GM12878 (cell line): Measurements from ENCODE around the gene CDC14B. TPM values are rescaled to one million over a fixed set of nuclear protein-coding genes. Genes with fewer than 3 reads are reported as not detected.

Experiments
- ATAC-seq: fragments of 200-7000 bp; cut with Tn5 transposase; 3 replicates; pipeline ENCODE4 v1.9.1; 2020; ENCODE audit warnings: mild to moderate bottlenecking, moderate library complexity
- BruUV-seq: library from RNA; stranded (reverse); fragments of 400-500 nt; replicated peaks from 2 replicates; lab custom pipeline; 2021; lab: Mats Ljungman, UMichigan
- CTCF ChIA-PET: fragments of 300-600 bp; sonication (Branson Sonifier 250); formaldehyde crosslinking; extraction: SDS; loops from one replicate; lab custom pipeline; 2021; ENCODE audit warnings: inconsistent platforms; lab: Yijun Ruan, JAX
- POLR2A ChIA-PET: fragments of 350-600 bp; formaldehyde crosslinking; extraction: SDS; loops from one replicate; lab custom pipeline; 2021; ENCODE audit warnings: inconsistent platforms; lab: Charles Lee
- RAD21 ChIA-PET: fragments of 300-600 bp; sonication (Branson Sonifier 250); formaldehyde crosslinking; loops from one replicate; lab custom pipeline; 2023; ENCODE audit warnings: antibody characterized with exemption; ENCODE audit not compliant: unreplicated experiment; lab: Charles Lee
- SMC1A ChIA-PET: fragments of 300-600 bp; sonication (Branson Sonifier 250); formaldehyde crosslinking; loops from one replicate; lab custom pipeline; 2023; ENCODE audit not compliant: unreplicated experiment, uncharacterized antibody; lab: Charles Lee
- DNase-seq: peaks from one replicate; pipeline ENCODE4 v3.0.0-alpha.2; 2011; ENCODE audit warnings: low read depth, low spot score
- FAIRE-seq: peaks from 3 replicates; lab custom pipeline; 2011; peaks lifted over from hg19 to GRCh38; lab: Jason Lieb, UNC
- H2AFZ ChIP-seq: 2 replicates; pipeline ENCODE4 v1.6.0; 2011; ENCODE audit warnings: low read depth, low read length, control low read depth; ENCODE audit not compliant: control insufficient read depth
- H3K27ac ChIP-seq: 2 replicates; pipeline ENCODE4 v1.5.1; 2011; ENCODE audit warnings: control low read depth; ENCODE audit not compliant: control insufficient read depth, insufficient read depth
- H3K27me3 ChIP-seq, 2 experiments: replicated peaks in 1 of 2; 2 replicates each; pipeline versions ENCODE4 v1.6.0 to v1.6.1; 2011; ENCODE audit warnings: low read length in 1 of 2; ENCODE audit not compliant: control insufficient read depth in 2 of 2, insufficient read depth in 2 of 2
- H3K36me3 ChIP-seq, 2 experiments: 2 replicates each; pipeline ENCODE4 v1.5.1; 2011; ENCODE audit warnings: low read length in 1 of 2; ENCODE audit not compliant: control insufficient read depth in 2 of 2, insufficient read depth in 2 of 2
- H3K4me1 ChIP-seq: 2 replicates; pipeline ENCODE4 v1.6.1; 2011; ENCODE audit warnings: mild to moderate bottlenecking, low read length, moderate library complexity, mixed read lengths; ENCODE audit not compliant: control insufficient read depth, insufficient read depth
- H3K4me2 ChIP-seq: 2 replicates; pipeline ENCODE4 v1.6.0; 2011; ENCODE audit warnings: control low read depth; ENCODE audit not compliant: control insufficient read depth, insufficient read depth
- H3K4me3 ChIP-seq: fragments of 200-600 bp; sonication (generic); 2 replicates; pipeline ENCODE4 v1.5.1; 2016
- H3K79me2 ChIP-seq: 2 replicates; pipeline ENCODE4 v1.6.0; 2011; ENCODE audit warnings: low read length; ENCODE audit not compliant: control insufficient read depth, insufficient read depth
- H3K9ac ChIP-seq: 2 replicates; pipeline ENCODE4 v1.8.0; 2011; ENCODE audit warnings: low read length, control low read depth, mixed read lengths; ENCODE audit not compliant: control insufficient read depth, insufficient read depth
- H3K9me3 ChIP-seq: replicated peaks from 3 replicates; pipeline ENCODE4 v1.5.1; 2011; ENCODE audit warnings: mild to moderate bottlenecking, low read length; ENCODE audit not compliant: control insufficient read depth, insufficient read depth
- H4K20me1 ChIP-seq: 2 replicates; pipeline ENCODE4 v1.6.0; 2011; ENCODE audit not compliant: control insufficient read depth, insufficient read depth
- CHD2 ChIP-seq: IDR thresholded peaks from 2 replicates; pipeline ENCODE4 v1.6.1; 2011; ENCODE audit warnings: low read depth, low read length, improper control_type of control experiment, borderline replicate concordance
- EZH2 ChIP-seq: IDR thresholded peaks from 2 replicates; pipeline ENCODE4 v1.6.1; 2012; ENCODE audit warnings: low read depth, mild to moderate bottlenecking, control low read depth, inconsistent platforms, low read length, borderline replicate concordance; ENCODE audit not compliant: control insufficient read depth
- KLF5 ChIP-seq: fragments of 450-650 bp; IDR thresholded peaks from 2 replicates; pipeline ENCODE4 v1.6.1; 2014; ENCODE audit warnings: mild to moderate bottlenecking; ENCODE audit not compliant: partially characterized antibody
- MEF2A ChIP-seq: IDR thresholded peaks from 2 replicates; pipeline ENCODE4 v1.6.1; 2011; ENCODE audit warnings: low read depth, mild to moderate bottlenecking, low read length, moderate library complexity; ENCODE audit not compliant: insufficient read depth
- NR2C1 ChIP-seq: fragments of 450-650 bp; IDR thresholded peaks from 2 replicates; pipeline ENCODE4 v1.6.1; 2017; ENCODE audit warnings: antibody characterized with exemption, mild to moderate bottlenecking, moderate library complexity
- RAD51 ChIP-seq: fragments of 450-650 bp; IDR thresholded peaks from 2 replicates; pipeline ENCODE4 v1.6.1; 2016; ENCODE audit warnings: moderate library complexity, mild to moderate bottlenecking, inconsistent platforms
- SPI1 ChIP-seq: IDR thresholded peaks from 2 replicates; pipeline ENCODE4 v1.6.1; 2011; ENCODE audit warnings: low read depth, mild to moderate bottlenecking, low read length, moderate library complexity, borderline replicate concordance; ENCODE audit not compliant: insufficient read depth
- WGBS: methylation state at CpG from one replicate; pipeline ENCODE4 v1.1.6; 2016; ENCODE audit warnings: low lambda C conversion rate; ENCODE audit not compliant: insufficient replicate concordance, insufficient coverage; ENCODE audit errors: missing lambda C conversion rate; 5-methylcytosine and 5-hydroxymethylcytosine counted together
- in situ Hi-C: fragments of 300-500 bp; cut with MboI; formaldehyde crosslinking; loops from 9 replicates; pipeline ENCODE4 v1.14.3; 2018; ENCODE audit warnings: mixed read lengths
- intact Hi-C: fragments of 100-400 bp; cut with micrococcal nuclease; formaldehyde crosslinking; loops from one replicate; pipeline ENCODE4 v1.14.2; 2022; ENCODE audit not compliant: unreplicated experiment
- polyA plus RNA-seq, 11 experiments: library from polyadenylated mRNA; depleted of rRNA in 4 of 11; unstranded in 6 of 11; stranded (reverse) in 5 of 11; fragments of >200 nt; fragmentation: Nextera tagmentation in 4 of 11; fragmentation: Illumina TruSeq in 1 of 11; extraction: Ambion mirVana in 4 of 11; extraction: Trizol in 1 of 11; gene quantifications; 1 replicate in 1 of 11; 2 replicates in 10 of 11; pipeline versions ENCODE4 v1.2.1 to v1.2.3, GENCODE V29; 2011 to 2016; ENCODE audit warnings: inconsistent platforms in 2 of 11, missing spikeins in 2 of 11, low read depth in 1 of 11
- total RNA-seq, 4 experiments: library from RNA; depleted of rRNA in 3 of 4; stranded (reverse); fragments of >200 nt in 3 of 4; fragmentation: Illumina TruSeq in 1 of 4; extraction: Trizol in 1 of 4; gene quantifications; 2 replicates each; pipeline versions ENCODE4 v1.2.1 to v1.2.3, GENCODE V29; 2013 to 2021
- TF ChIP-seq, protein P1 (sequence below): IDR thresholded peaks from 2 replicates; pipeline ENCODE4 v1.6.1; 2011; ENCODE audit warnings: borderline replicate concordance, low read depth, mild to moderate bottlenecking, moderate library complexity, mixed read lengths, low read length; ENCODE audit not compliant: insufficient read depth; ENCODE audit errors: extremely low read length
- TF ChIP-seq, protein P2 (sequence below): fragments of 450-650 bp; IDR thresholded peaks from 2 replicates; pipeline ENCODE4 v1.6.1; 2017; ENCODE audit warnings: mild to moderate bottlenecking, moderate library complexity
- TF ChIP-seq, protein P3 (sequence below): IDR thresholded peaks from 2 replicates; pipeline ENCODE4 v1.6.1; 2011; ENCODE audit warnings: mild to moderate bottlenecking, low read depth, low read length, moderate library complexity; ENCODE audit not compliant: insufficient replicate concordance

CDC14B gene
- total and polyA plus RNA-seq, 10 of the 15 experiments (the other 5 are each of a cell fraction or from before 2014, with no cell fraction given) = 3.7 to 11.7 (median 6.2) TPM

DNA sequence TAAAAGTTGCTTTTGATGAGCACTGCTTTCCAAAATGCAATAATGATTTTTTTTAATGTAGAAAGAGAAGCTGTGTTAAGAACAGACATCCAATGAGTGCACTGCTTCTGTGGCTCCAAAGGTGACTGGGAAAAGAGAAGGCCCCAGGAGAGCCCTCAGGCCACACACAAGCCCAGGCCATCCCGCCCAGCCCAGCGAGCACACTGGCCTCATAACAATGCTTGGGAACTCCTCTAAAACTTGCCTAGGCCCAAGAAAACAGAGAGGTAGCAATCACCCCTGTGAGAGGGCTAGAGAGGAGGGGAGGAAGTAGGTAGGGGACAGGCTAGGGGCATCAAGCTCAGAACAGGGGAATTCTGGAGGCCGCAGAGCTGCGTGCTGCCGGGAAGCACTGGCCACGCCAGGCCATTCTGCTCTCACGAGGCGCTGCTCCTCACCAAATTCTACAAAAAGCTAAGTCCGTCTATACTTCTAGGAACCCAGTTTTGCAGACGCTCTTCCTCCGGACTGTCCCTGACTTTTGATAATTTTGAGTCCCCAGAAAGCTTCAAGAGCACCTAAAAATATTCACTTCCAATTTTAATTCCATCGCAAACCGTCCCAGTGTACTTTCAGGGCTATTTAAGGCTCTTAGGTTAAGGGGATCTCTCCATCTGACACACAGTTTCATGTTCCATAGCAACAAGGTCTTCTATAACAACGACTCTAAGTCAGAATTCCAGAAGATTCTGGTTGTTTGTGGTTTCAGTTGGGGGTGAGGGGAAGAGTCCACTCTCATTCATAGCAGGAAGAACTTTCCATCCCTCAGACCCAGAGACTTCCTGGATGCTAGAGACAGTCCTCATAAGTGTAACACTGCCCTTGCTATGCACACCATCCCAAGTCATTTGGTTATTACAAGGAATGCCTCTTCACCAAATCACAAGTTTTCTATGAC lies 118.7 kb downstream of the CDC14B start (continued):
- TF ChIP-seq KLF5 (no peak), EZH2 (no peak), NR2C1 (no peak), MEF2A (no peak)
- TF ChIP-seq, protein P1, sequence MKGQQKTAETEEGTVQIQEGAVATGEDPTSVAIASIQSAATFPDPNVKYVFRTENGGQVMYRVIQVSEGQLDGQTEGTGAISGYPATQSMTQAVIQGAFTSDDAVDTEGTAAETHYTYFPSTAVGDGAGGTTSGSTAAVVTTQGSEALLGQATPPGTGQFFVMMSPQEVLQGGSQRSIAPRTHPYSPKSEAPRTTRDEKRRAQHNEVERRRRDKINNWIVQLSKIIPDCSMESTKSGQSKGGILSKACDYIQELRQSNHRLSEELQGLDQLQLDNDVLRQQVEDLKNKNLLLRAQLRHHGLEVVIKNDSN = no peak

DNA sequence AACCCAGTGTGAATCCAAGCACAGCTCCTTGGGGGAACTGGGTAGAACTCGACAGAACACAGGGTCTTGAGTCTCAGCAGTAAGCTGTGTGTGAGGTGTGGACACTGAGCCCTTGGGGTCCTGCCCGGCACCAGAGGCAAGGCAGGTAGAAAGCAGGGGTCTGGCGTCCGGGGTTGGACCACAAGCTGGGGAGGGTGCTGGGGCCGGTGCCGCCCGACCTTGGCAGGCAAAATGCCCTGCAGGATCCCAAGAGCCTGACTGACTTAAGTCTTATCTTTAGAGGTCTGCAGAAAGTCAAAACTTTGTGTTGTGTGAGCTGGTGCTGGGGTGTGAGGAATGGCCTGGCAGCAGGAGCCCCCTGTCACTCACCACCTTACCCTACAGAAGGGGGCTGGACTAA lies 120.4 kb downstream of the CDC14B start:
- ATAC-seq = no peak
- no peak overlapping the region for H3K4me3 ChIP-seq
- no peak overlapping the region for H2AFZ ChIP-seq
- ChIA-PET POLR2A (no interaction called here), SMC1A (interaction anchor here (0.9 kb wide), 1 partner anchor 44 kb away, joined by 3 read pairs; no protein-coding TSS in a partner anchor), CTCF (no interaction called here), RAD21 (no interaction called here)
- in situ Hi-C loops = no loop called here
- no peak for FAIRE-seq
- DNase-seq = no peak
- WGBS = 63% methylated on average over 7 of the region's 7 CpGs
- H3K9ac ChIP-seq = no peak overlapping the region
- no peaks in the 10 kb centered on the region for H3K36me3 ChIP-seq
- H3K9me3 ChIP-seq = no peaks in the 10 kb centered on the region
- intact Hi-C loops = no loop called here
- no peaks in the 10 kb centered on the region for H3K79me2 ChIP-seq
- no TSS peak for BruUV-seq
- H4K20me1 ChIP-seq = no peaks in the 10 kb centered on the region
- no peak overlapping the region for H3K27ac ChIP-seq
- no peaks in the 10 kb centered on the region for H3K27me3 ChIP-seq
- H3K4me2 ChIP-seq = no peak overlapping the region
- no peaks in the 10 kb centered on the region for H3K4me1 ChIP-seq
- TF ChIP-seq, protein P2, sequence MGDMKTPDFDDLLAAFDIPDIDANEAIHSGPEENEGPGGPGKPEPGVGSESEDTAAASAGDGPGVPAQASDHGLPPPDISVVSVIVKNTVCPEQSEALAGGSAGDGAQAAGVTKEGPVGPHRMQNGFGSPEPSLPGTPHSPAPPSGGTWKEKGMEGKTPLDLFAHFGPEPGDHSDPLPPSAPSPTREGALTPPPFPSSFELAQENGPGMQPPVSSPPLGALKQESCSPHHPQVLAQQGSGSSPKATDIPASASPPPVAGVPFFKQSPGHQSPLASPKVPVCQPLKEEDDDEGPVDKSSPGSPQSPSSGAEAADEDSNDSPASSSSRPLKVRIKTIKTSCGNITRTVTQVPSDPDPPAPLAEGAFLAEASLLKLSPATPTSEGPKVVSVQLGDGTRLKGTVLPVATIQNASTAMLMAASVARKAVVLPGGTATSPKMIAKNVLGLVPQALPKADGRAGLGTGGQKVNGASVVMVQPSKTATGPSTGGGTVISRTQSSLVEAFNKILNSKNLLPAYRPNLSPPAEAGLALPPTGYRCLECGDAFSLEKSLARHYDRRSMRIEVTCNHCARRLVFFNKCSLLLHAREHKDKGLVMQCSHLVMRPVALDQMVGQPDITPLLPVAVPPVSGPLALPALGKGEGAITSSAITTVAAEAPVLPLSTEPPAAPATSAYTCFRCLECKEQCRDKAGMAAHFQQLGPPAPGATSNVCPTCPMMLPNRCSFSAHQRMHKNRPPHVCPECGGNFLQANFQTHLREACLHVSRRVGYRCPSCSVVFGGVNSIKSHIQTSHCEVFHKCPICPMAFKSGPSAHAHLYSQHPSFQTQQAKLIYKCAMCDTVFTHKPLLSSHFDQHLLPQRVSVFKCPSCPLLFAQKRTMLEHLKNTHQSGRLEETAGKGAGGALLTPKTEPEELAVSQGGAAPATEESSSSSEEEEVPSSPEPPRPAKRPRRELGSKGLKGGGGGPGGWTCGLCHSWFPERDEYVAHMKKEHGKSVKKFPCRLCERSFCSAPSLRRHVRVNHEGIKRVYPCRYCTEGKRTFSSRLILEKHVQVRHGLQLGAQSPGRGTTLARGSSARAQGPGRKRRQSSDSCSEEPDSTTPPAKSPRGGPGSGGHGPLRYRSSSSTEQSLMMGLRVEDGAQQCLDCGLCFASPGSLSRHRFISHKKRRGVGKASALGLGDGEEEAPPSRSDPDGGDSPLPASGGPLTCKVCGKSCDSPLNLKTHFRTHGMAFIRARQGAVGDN = no peak
- no peak for TF ChIP-seq SPI1
- TF ChIP-seq, protein P3, sequence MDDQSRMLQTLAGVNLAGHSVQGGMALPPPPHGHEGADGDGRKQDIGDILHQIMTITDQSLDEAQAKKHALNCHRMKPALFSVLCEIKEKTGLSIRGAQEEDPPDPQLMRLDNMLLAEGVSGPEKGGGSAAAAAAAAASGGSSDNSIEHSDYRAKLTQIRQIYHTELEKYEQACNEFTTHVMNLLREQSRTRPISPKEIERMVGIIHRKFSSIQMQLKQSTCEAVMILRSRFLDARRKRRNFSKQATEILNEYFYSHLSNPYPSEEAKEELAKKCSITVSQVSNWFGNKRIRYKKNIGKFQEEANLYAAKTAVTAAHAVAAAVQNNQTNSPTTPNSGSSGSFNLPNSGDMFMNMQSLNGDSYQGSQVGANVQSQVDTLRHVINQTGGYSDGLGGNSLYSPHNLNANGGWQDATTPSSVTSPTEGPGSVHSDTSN = no peak
- TF ChIP-seq CHD2 = no peak
- TF ChIP-seq RAD51 = no peak
